ENCODE measurements around the gene TCIRG1.
A peak's percentile ranks its signal among the peaks of the same experiment; 100 is the strongest.
"Not testable (repeated sequence)": the region's sequence is repeated elsewhere in the genome, so short reads cannot be mapped to it uniquely, and the experiment has no call there.

Gene TCIRG1, protein sequence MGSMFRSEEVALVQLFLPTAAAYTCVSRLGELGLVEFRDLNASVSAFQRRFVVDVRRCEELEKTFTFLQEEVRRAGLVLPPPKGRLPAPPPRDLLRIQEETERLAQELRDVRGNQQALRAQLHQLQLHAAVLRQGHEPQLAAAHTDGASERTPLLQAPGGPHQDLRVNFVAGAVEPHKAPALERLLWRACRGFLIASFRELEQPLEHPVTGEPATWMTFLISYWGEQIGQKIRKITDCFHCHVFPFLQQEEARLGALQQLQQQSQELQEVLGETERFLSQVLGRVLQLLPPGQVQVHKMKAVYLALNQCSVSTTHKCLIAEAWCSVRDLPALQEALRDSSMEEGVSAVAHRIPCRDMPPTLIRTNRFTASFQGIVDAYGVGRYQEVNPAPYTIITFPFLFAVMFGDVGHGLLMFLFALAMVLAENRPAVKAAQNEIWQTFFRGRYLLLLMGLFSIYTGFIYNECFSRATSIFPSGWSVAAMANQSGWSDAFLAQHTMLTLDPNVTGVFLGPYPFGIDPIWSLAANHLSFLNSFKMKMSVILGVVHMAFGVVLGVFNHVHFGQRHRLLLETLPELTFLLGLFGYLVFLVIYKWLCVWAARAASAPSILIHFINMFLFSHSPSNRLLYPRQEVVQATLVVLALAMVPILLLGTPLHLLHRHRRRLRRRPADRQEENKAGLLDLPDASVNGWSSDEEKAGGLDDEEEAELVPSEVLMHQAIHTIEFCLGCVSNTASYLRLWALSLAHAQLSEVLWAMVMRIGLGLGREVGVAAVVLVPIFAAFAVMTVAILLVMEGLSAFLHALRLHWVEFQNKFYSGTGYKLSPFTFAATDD

DNA sequence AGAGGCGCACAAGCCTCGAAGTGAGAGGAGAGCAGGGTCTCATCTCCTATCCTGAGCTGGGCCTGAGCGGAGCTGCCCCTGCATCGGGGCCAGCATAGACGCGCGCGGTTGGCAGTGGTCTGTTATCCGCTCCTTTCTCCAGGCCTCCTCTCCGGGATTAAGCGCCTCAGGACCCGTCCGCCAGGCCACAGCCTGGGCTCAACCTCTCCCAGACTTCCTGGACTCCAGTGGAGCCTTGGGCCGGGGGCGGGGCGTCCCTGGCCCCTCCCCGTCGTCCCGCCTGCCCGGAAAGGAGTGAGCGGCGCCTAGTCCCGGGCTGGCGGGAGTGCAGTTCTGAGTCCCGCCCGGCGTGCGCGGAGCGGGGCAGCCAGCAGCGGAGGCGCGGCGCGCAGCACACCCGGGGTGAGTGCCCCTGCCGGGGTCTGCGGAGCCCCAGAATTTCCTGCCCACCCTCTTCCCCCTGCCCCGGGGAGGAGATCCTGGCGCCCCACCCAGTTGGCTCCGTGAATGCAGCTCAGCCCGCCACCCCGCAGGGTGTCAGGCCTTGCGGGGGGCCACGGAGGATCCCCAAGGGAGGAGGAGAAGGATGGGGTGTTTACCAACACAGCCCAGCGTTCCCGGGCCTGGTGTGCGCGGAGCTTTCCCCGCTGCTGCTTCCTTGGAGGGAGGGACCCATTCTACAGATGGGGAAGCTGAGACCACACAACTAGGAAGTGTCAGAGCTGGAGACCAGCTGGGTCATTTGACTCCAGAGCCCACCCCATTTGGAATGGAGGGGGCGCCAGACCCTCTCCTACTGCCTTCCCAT, at the start of gene TCIRG1:
TCIRG1 (plus strand) TSS at position 308 of the 808 bp plus-strand sequence. CDS start 2,247 bp downstream, outside the sequence.
- peak; percentile 87 for DNase-seq (ENCODE audit: low read depth)

DNA sequence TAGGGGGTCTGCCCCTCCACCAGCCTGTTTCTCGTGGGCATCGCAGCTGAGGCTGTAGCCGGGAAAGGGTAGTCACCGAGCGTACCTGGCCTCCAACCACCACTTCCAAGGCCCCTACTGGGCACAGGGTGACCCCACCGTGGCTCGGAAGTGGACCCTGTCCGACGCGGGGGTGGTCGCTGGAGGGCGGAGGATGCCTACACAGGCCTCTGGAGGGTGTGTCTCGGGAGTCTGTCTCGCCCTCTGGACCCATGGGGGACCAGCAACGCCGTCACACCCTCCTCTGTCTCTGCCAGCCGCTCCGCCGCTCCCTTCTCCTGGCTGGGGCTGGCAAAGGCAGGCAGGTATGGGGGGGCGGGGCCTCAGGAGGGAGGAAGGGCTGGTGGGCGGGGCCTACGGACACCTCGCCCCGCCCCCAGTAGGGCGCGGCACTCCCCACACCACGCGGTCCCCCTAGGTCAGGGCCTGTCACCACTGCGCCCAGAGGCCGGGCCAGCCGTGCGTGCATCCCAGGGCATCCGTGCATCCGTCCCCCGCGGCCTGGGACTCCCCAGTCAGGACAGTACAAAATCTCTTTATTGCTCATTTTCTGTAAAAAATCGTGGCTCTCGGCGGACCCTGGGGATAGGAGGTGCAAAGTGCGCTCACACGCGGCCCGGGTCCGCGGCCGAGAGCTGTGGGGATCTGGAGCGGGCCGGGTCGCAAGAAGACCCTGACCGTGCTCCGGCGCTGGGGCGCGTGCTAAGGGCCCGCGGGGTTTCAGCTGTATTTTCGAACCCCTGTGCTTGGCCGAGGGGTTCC, 48.1 kb upstream of the TCIRG1 start:
- DNase-seq (ENCODE audit: low read depth) = not testable (repeated sequence)

DNA sequence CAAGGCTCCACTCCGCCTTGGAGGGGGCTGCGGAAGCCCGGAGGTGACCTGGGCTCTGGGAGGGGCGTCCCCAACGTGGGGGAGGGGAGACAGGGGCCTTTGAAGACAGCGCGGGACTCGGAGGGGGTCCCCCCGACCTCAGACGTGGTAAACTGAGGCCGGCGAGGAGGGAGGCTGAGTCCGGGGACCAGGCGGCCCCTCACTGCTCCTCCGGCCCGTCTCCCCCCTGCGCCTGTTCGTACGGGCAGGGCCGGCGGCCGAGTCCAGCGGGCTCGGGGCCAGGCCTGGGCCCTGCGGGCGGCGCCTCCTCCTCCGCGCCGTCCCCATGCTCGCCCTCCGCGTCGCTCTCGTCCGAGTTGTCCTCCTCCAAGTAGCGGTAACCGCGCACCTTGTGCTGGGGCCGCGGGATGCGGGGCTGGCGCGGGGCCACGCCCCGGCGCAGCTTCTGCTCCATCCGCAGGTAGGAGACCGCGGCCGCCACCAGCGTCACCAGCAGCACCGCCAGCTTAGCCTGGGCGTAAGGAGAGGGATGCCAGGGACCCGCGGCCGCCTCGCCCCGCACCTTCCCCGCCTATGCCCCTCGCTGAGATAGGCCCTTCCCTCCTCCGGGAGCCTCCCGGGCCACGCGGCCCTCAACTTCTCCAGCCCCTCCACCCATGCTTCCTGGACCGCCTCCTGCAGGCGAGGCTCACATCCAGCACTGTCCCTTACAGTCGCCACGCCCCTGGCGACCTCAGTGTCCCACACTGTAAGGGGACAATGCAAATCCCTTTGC, 47.3 kb upstream of the TCIRG1 start:
- DNase-seq (ENCODE audit: low read depth) = not testable (repeated sequence)

DNA sequence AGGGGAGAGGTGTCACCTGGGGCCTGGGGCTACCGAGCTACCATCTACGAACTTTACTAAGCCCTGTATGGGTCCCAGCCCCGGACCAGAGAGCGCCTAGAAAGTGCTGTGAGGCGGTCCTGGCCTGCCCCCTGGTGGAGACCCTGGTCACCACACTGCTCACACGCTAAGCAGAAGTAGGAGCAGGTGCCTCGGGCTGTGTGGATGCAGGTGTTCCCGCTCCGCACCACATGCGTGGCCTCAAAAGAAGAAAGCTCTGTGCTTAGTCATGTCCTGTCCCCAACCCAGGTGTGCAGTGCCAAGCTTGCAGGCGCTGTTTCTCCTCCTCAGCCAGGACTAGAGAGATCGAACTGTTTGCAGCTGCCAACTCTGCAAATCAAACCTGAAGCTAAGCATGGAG, 45.0 kb upstream of the TCIRG1 start:
- DNase-seq (ENCODE audit: low read depth) = not testable (repeated sequence)

DNA sequence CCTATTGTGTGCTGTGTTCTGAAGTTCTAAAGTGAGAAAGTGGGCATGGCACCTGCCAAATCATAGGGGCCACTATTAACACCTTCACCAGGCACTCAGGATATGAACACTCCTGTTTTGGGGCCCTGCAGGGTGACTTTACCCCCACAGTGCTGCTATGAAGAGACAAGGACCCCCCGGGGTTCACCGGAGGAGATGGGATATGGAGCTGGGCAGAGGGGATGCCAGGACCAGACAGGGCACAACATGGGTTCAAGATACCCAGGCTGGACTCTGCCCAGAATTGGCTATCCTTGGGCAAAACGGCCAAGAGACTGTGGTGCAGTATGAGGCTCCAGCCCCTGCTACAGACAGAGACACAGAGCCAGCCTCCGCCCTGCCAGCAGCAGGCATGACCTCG, 44.4 kb upstream of the TCIRG1 start:
- not testable (repeated sequence) for DNase-seq (ENCODE audit: low read depth)

DNA sequence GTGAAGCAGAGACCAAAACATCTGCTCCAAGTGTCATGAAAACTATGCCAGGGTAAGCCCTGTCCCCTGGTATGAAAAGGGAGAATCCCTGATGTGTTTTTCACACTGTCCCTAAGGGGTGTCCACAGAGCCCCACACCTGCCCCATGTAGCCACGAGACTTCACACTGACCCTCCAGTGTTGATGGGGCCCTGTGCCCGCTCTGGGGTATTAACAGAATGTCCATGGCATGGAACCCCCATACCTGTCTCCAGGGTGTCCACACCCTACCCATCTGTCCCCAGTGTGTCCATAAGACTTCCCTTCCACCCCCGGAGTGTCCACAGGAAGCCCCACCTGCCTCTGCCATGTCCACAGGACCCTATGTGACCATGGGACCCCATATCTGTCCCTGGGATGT, 43.7 kb upstream of the TCIRG1 start:
- not testable (repeated sequence) for DNase-seq (ENCODE audit: low read depth)

DNA sequence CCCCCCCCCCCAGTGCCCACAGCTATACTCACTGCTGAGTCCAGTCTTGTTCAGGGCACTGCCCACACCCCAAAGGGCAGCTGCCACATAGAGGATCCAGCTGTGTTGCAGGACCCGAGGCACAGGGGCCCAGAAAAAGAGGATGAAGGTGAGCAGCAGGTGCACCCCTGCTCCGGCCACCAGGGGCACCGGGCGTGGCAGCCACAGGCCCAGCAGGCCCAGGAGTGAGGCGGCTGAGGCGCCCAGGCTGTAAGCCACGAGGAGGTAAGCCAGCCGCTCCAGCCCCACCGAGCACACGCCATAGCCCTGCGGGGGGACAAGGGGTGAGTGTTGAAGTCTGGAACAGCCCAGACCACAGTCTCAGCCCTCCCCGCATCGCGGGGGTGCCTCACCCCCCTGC, 43.2 kb upstream of the TCIRG1 start:
- not testable (repeated sequence) for DNase-seq (ENCODE audit: low read depth)

DNA sequence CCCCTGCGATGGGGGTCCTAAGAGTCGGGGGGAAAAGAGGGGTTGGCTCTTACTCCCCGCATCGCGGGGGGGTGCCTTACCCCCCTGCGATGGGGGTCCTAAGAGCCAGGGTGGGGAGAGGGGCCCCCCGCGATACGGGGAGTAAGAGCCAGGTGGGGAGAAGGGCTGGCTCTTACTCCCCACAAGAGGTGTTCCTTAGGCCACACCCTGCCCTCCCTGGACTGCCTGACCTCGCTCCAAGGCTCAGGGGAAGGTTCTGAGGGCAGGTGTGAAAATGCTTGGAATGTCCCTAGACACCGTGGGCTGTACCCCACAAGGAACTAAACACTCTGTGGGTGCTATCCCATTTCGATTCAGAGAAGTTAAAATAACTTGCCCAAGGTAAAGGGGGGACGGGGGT, 42.8 kb upstream of the TCIRG1 start:
- DNase-seq (ENCODE audit: low read depth) = no peak

DNA sequence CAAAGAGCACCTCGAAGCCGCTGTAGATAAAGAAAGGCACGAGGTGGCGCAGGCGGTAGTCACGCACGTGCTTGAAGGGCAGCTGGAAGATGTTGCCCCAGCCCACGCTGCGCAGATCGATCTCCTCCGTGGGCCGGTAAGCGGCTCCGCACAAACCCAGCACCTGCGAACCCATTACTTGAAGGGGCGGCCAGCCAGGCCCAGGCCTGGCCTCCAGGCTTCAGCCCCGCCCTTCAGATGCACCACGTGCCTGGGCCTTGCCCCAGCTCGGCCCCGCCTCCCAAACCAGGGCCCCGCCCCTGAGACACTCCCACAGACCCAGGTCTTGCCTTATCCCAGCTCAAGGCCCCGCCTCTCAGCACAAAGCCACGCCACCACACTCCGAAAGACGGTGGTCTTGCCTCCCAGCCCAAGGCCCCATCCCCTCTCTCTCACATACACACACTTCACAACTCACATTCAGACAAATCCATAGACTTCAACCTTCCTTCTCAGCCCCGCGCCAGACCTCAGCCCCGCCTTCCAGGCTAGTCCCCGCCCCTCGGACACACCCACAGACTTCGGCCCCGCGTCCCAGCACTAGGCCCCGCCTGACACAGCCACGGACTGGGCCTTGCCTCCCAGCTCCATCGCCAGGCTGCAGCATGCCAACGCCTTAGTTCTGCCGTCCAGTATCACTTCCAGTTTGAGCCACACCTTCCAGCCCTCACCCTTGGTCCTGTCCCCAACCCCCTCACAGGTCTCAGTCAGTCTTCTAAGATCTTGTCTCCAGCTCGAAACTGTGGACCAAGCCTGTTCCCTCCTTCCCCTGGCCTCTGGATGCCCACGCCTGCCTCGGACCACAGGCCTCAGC, 42.0 kb upstream of the TCIRG1 start:
- peak; percentile 79 for DNase-seq (ENCODE audit: low read depth)

DNA sequence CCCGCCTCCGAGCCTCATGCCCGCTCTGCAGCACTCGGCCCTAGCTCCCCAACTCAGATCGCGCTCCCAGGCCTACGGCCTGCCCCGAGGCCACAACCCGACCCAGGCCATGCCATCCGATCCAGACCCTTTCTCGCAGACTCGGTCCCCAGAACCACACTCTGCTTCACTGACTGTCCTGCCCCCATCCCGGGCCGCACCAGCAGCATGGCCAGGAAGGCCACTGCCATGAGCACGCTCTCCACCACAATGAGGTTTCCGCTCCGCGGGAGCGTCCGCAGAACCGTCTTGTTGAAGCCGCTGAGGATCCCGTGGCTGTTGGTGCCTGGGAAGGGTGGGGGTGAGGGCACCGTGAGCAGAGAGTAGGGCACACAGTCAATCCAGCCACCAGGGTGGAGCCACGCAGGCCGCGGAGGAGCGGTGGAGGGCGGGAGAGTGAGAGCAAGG, 41.3 kb upstream of the TCIRG1 start:
- DNase-seq (ENCODE audit: low read depth) = no peak

DNA sequence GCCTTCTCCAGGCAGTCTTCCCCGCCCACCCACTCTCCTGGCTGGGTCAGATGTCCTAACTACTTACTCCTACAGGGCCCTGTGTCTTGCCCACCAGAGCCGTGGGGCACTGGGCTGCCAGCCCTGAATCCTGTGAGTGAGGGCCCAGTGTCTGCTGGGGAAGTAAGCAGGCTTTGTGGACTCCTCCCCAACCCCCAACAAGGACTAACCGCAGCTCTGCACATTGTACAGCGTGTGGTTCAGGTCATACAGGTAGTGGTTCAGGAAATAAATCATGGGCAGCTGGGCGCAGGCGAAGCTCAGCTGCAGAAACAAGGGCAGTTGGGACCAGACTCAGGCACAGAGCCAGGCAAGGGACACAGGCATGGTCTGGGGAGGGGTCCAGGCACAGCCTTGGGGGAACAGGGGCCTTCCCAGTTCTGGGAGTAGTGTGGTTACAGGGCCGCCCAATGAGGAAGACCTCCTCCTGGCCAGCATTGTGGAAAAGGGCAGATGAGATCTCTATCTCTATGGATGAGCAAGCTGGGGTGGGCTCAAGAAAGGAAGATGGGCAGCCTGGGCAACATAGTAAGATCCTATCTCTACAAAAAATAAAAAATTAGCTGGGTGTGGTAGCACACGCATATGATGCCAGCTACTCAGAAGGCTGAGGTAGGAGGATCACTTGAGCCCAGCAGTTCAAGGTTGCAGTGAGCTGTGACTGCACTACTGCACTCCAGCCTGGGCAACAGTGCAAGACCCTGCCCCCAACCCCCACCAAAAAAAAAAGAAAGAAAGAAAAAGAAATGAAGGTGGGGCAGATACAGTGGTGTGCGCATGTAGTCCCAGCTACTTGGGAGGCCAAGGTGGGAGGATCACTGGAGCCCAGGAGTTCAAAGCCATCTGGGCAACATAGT, 40.4 kb upstream of the TCIRG1 start:
- no peak for DNase-seq (ENCODE audit: low read depth)

DNA sequence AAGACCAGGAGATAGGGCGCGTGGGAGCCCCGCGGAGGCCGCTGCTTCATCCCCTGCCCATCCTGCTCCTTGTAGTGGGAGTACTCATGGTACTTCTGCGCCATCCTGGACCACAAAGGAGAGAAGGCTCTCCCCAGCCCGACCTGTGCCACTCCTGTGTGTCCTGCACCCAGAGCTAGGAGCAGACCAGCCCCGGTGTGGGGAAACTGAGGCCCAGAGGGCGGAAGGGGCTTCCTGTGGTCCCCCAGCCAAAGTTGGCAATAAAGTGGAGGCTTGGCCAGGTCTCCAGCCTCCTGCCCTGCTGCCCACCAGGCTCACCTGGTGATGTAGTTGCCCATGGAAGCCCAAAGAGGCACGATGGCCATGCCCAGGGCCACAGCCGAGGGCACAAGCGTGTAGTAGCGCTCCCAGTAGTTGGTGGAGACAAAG, 39.6 kb upstream of the TCIRG1 start:
- DNase-seq (ENCODE audit: low read depth) = no peak

DNA sequence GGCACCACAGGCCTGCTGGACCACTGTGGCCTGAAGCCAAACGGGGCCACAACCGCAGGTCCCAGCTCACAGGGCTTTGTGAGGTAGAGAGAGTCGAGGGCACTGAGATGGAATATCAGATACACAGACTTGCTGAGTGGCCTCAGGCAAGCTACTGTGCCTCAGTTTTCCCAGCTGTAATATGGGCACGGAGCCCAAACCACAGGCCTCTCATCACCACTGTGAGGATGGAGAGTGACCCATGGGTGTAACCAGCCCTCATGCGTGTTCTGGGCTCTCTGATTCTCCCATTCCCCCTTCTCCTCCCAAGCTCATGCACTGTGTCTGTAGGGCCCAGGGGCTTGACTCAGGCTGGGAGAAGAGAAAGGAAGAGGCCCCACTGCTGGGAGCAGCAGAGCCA, 39.1 kb upstream of the TCIRG1 start:
- no peak for DNase-seq (ENCODE audit: low read depth)

DNA sequence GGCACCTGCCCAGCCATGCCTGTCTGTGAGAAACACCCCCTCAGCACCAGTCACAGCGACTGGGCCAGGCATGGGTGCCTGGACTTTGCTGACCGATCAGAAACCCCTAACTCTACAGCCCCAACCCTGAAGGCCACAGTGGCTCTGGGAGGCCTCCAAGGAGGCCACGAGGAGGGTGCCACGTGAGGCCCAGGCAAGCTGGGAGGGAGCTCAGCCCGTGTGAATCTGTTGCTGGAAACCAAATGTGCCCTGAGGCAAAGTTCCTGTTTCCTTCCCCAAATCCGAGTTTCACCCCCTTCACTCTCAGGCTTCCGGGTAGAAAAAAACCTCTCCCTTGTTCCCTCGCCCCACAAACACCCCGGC, 36.3 kb upstream of the TCIRG1 start:
- no peak for DNase-seq (ENCODE audit: low read depth)

DNA sequence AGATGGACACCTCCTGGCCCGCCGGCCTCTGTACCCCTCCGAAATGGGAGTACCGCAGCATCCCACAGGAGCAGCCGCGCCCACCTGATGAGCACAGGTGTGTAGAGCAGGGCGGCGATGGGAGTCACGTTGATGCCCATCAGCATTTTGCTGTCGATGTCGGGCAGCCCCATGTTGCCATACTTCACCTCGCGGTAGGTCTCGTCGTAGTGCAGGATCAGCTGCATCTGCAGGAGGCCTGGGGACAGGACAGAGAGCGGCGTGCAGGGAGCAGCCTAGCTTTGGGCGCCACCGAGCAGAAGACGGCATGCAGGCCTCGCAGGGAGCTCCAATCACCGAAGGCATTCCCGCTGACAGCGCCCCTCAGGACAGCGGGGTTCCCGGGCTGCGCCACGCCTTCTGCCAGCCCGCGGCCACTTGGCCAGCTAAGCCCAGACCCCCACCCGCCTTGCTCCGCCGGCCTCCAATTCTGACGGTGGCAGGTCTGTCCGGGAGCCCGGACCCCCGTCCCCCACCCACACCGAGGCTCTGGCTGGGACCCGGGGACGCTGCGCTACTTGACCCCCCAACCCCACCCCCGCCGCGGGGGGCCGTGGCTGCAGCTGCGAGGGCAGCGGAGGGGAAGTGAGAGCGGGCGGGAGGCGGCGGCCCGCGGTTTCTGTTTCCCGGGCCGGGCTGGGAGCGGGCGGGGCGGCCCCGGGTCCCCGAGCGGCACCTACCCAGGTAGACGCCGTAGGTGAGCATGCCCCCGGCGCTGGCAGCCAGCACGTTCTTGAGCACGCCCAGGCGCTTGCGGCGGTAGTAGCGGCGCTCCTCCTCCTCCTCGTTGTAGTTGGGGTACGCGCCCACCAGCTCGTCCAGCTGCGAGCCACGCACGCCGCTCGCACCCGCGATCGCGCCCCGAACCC, 35.6 kb upstream of the TCIRG1 start:
- DNase-seq (ENCODE audit: low read depth) = no peak

DNA sequence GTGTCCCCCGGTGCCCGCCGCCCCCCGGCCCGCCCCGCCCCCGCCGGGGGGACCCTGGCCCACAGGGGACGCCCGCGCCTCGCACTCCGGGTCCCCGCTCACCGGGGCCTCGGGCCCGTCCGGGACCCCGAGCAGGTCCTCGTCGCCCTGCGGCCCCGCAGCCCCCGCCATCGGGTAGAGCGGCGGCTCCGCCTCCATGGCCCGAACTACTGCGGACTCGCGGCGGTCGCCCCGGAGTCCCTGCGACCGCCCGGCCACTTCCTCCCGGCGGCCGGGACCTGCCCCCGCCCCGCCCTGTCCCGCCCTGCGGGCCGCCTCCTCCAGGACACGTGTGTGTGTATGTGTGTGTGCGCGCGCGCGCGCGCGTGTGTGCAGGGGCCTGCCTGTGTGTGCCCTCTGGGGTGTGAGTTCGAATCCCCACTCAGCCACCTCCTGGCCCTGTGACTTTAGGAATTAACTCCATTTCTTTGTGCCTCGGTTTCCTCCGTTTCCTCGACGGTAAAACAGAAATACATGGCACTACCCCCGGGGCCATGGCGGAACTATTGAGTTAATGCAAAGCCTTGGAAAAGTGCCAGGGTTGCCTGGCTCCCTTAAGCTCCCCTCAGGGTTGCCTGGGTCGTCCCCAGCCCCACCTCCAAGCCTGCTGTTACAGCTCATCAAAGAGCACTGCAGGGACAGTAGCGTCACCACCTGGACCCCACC, 34.8 kb upstream of the TCIRG1 start, which contains the start of gene UNC93B1:
UNC93B1 (minus strand) TSS at position 252 of the 705 bp plus-strand sequence; CDS start at position 198, 54 bp downstream.
- peak; percentile 87 for DNase-seq (ENCODE audit: low read depth)
